Adrenal gland (tissue), 12 donors: ENCODE results near the gene ACTR3. TPM values are rescaled to one million over a fixed set of nuclear protein-coding genes. Genes with fewer than 3 reads are reported as not detected.

Experiments used
- DNase-seq, 7 donors: peaks; one replicate each; pipeline ENCODE4 v3.0.0-alpha.2; 2019 to 2020
- H3K27ac ChIP-seq, 5 donors: fragments of 200-600 bp; sonication (generic) in 4 of 5; 1 replicate in 3 of 5; 2 replicates in 2 of 5; pipeline versions ENCODE4 v1.5.1 to v1.8.0; 2016 to 2020; ENCODE audit warnings: mild to moderate bottlenecking in 1 of 5
- H3K27me3 ChIP-seq: fragments of 200-600 bp; 2 replicates; pipeline ENCODE4 v1.8.0; 2021
- H3K36me3 ChIP-seq, 2 donors: fragments of 200-600 bp; replicated peaks in 1 of 2; 1 replicate in 1 of 2; 2 replicates in 1 of 2; pipeline versions ENCODE4 v1.5.1 to v1.8.0; 2018 to 2022
- H3K4me1 ChIP-seq, 2 donors: fragments of 200-600 bp; replicated peaks in 1 of 2; 1 replicate in 1 of 2; 2 replicates in 1 of 2; pipeline versions ENCODE4 v1.5.1 to v1.8.0; 2018 to 2021
- H3K4me3 ChIP-seq, 4 donors: fragments of 200-600 bp; sonication (generic) in 3 of 4; one replicate each; pipeline ENCODE4 v1.5.1; 2016 to 2018
- H3K9me3 ChIP-seq, 3 donors: fragments of 200-600 bp; sonication (generic) in 1 of 3; replicated peaks in 1 of 3; 1 replicate in 2 of 3; 2 replicates in 1 of 3; pipeline versions ENCODE4 v1.5.1 to v1.8.0; 2016 to 2021
- POLR2A ChIP-seq, 2 donors: fragments of 450-650 bp; IDR thresholded peaks; one replicate each; pipeline ENCODE4 v1.6.1; 2017; ENCODE audit warnings: antibody characterized with exemption in 2 of 2, mild to moderate bottlenecking in 2 of 2, moderate library complexity in 1 of 2
- WGBS, 4 donors: extraction: QIAGEN DNeasy Blood & Tissue Kit in 2 of 4; methylation state at CpG; one replicate each; pipeline versions ENCODE4 v1.1.5 to v1.1.7; 2013 to 2017; 5-methylcytosine and 5-hydroxymethylcytosine counted together
- intact Hi-C, 2 donors: fragments of 100-400 bp; cut with DNase I; formaldehyde crosslinking; loops; one replicate each; pipeline versions ENCODE4 v1.14.1 to v1.15.0; 2022 to 2023
- polyA plus RNA-seq, 3 donors: library from polyadenylated mRNA; stranded (reverse); fragments of 200-250 nt in 2 of 3; fragments of 350-450 nt in 1 of 3; fragmentation: Illumina TruSeq in 1 of 3; extraction: RNeasy Lipid Tissue Mini Kit (QIAGEN cat#74804) in 1 of 3; gene quantifications; one replicate each; pipeline ENCODE4 v1.2.3, GENCODE V29; 2013 to 2014
- total RNA-seq, 9 donors: library from RNA; depleted of rRNA in 4 of 9; stranded (reverse); fragments of >200 nt in 4 of 9; fragments of 120-200 nt in 1 of 9; fragmentation: NEBNext Ultra II Directional in 1 of 9; extraction: Animal tissue kit (Norgen Biotek cat#: 25700) in 1 of 9; gene quantifications; one replicate each; pipeline versions ENCODE4 v1.1.0 to v1.2.4, GENCODE V29; 2013 to 2023
- TF ChIP-seq, protein P1 (sequence below), 6 experiments: fragments of 450-650 bp in 4 of 6; fragments of 200-600 bp in 2 of 6; sonication (generic) in 1 of 6; IDR thresholded peaks; 1 replicate in 5 of 6; 2 replicates in 1 of 6; pipeline versions ENCODE4 v1.5.1 to v1.8.0; 2016 to 2021; ENCODE audit warnings: antibody characterized with exemption in 6 of 6, mild to moderate bottlenecking in 2 of 6, moderate library complexity in 1 of 6
- donor health status: healthy with polysubstance abuse.
- donor health status: Bipolar disorder and iron deficiency.
- donor health status: DM: yes; HTN: yes; CAD: no.
- donor health status: DM: no; HTN: no; CAD: no.
- donor health status: DM: no; HTN: no; CAD: no.
- donor health status: DM: yes; HTN: yes; CAD: no.

The ACTR3 gene
- total and polyA plus RNA-seq, 12 donors = 28.1 to 530 (median 219) TPM

DNA sequence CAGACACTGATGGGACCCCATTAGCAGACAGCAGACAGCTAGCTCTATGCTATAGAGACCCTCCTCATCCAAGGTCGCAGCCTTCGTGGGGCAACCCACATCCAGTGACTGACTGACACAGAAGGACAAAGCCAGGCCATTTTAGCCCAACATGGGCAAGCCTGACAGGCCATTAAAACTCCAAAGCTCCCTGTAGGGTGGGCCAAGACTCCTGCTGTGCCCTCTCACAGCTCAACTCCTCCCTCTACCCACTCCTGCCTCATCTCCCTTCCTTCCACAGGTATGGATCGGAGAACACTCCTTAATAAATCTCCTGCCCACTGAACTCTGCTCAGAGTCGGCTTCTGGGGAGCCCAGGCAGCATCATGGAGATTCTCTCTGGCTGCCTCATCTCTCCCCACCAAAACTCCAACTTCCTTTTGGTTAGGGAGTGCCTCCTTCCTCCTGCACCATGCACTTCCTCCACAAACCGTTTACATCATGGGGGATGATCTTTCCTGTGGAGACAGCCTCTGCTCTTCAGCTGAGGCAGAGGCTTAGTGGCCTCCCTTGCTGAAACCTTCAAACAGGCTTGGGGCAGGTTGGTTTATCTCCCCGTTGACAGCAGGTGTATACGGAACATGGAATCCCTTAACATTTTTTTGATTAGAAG lies 86.5 kb downstream of the ACTR3 start:
- intact Hi-C loops = loop anchor here (5.0 kb wide), 1 partner anchor 576 kb away; no protein-coding TSS in a partner anchor
- H3K4me1 ChIP-seq = peaks cover 6 to 21% of the 10 kb centered on the region in 2 donors
- no peaks in the 10 kb centered on the region for H3K9me3 ChIP-seq
- no peak overlapping the region for H3K4me3 ChIP-seq
- no peaks in the 10 kb centered on the region for H3K27me3 ChIP-seq
- no peak for DNase-seq
- TF ChIP-seq, protein P1, sequence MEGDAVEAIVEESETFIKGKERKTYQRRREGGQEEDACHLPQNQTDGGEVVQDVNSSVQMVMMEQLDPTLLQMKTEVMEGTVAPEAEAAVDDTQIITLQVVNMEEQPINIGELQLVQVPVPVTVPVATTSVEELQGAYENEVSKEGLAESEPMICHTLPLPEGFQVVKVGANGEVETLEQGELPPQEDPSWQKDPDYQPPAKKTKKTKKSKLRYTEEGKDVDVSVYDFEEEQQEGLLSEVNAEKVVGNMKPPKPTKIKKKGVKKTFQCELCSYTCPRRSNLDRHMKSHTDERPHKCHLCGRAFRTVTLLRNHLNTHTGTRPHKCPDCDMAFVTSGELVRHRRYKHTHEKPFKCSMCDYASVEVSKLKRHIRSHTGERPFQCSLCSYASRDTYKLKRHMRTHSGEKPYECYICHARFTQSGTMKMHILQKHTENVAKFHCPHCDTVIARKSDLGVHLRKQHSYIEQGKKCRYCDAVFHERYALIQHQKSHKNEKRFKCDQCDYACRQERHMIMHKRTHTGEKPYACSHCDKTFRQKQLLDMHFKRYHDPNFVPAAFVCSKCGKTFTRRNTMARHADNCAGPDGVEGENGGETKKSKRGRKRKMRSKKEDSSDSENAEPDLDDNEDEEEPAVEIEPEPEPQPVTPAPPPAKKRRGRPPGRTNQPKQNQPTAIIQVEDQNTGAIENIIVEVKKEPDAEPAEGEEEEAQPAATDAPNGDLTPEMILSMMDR (IDR thresholded peaks at IDR 0.05) = no peak
- TF ChIP-seq POLR2A (IDR thresholded peaks at IDR 0.05) = no peak
- no peak overlapping the region for H3K27ac ChIP-seq
- WGBS, 4 donors = 84 to 89% (median 86%) methylated on average over 7 of the region's 7 CpGs
- no peaks in the 10 kb centered on the region for H3K36me3 ChIP-seq

DNA sequence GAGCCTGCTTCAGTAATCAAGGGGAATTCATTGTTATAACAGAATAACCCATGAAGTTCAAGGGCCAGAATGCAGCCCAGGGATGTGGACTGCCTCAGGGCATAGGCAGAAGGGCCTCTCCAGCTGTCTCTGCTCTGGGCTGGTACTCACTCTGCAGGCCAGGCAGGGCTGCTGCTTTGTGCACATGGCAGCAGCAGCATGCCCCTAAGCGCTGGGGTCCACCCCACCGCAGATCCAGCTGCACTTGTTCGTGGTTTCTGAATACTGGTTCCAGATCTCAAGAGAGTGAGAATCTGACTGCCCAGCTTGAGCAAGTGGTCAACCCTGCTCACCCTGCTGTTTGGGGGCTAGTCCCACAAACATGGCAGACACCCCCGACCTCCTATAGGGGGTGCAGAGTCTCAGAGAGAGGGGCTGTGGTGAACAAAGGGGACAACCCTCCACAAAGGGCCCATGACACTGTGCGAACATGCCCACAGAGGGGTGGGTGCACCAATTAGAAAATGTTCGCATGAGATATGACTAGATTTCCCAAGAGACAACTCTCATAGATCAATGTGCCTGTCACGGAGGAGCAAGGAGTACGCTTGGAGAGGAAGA lies 87.3 kb downstream of the ACTR3 start:
- TF ChIP-seq POLR2A (IDR thresholded peaks at IDR 0.05) = no peak
- TF ChIP-seq, protein P1 (IDR thresholded peaks at IDR 0.05) = no peak
- Histone ChIP-seq H3K27me3 (no peaks in the 10 kb centered on the region), H3K27ac (peak overlapping the region in 2 of 5 donors; percentile 11 to 52), H3K9me3 (no peaks in the 10 kb centered on the region), H3K4me1 (peaks cover 6 to 21% of the 10 kb centered on the region in 2 donors), H3K4me3 (no peak overlapping the region), H3K36me3 (no peaks in the 10 kb centered on the region)
- intact Hi-C loops = loop anchor here (5.0 kb wide), 1 partner anchor 575 kb away; no protein-coding TSS in a partner anchor
- DNase-seq = no peak
- 81 to 86% (median 84%) methylated on average over 5 to 8 of the region's 8 CpGs for WGBS, 4 donors

- H3K36me3 ChIP-seq = no peaks in the 10 kb centered on the region
- no peaks in the 10 kb centered on the region for H3K27me3 ChIP-seq
- peaks cover 6 to 21% of the 10 kb centered on the region in 2 donors for H3K4me1 ChIP-seq
- WGBS, 4 donors = 38 to 57% (median 45%) methylated on average over 15 to 16 of the region's 16 CpGs
- DNase-seq = peak in 6 of 7 donors; percentile 50 to 70 (median 64)
- H3K9me3 ChIP-seq = no peaks in the 10 kb centered on the region
- intact Hi-C loops = loop anchor here (5.0 kb wide), 1 partner anchor 574 kb away; no protein-coding TSS in a partner anchor
- H3K4me3 ChIP-seq = no peak overlapping the region
- TF ChIP-seq POLR2A (IDR thresholded peaks at IDR 0.05) = no peak
- TF ChIP-seq, protein P1 (IDR thresholded peaks at IDR 0.05) = peak in 5 of 6 experiments; percentile 53 to 75 (median 67)
- H3K27ac ChIP-seq = peak overlapping the region in 3 of 5 donors; percentile 11 to 63 (median 52)
Measured at GRCh38 chr2:113977660-113978523, 88.0 kb downstream of the ACTR3 start.
